SK-N-MC (cell line): Measurements from ENCODE around the gene AADACL4.
"Not testable (repeated sequence)": the region's sequence is repeated elsewhere in the genome, so short reads cannot be mapped to it uniquely, and the experiment has no call there.

Experiments
- FOXP2 ChIP-seq: optimal IDR thresholded peaks from 2 replicates; pipeline ENCODE3; 2011; ENCODE audit warnings: mild to moderate bottlenecking, moderate library complexity; ENCODE audit not compliant: insufficient read depth; ENCODE audit errors: extremely low read length, control extremely low read depth
- POLR2AphosphoS5 ChIP-seq: IDR thresholded peaks from 2 replicates; pipeline ENCODE4 v1.6.1; 2012; ENCODE audit warnings: mild to moderate bottlenecking, low read depth, low read length, borderline replicate concordance

DNA sequence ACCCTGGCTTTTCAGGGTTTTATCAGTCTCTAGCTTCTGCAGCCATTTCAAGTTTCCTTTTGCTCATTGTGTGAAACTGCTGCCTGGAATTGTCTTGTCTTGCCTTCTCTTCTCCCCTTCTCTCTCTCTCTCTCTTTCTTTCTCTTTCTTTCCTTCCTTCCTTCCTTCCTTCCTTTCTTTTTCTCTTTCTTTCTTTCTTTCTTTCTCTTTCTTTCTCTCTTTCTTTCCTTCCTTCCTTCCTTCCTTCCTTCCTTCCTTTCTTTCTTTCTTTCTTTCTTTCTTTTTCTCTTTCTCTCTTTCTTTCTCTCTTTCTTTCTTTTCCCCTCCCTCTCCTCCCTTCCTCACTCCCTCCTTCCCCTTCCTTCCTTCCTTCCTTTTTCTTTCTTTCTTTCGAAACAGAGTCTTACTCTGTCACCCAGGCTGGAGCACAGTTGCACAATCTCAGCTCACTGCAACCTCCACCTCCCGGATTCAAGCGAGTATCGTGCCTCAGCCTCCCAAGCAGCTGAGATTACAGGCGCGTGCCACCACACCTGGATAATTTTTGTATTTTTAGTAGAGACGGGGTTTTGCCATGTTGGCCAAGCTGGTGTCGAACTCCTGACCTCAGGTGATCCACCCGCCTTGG, 14.1 kb downstream of the AADACL4 start:
- not testable (repeated sequence) for TF ChIP-seq FOXP2, POLR2AphosphoS5
